Measurements from ENCODE around the gene ZMYND12.

Gene ZMYND12

DNA sequence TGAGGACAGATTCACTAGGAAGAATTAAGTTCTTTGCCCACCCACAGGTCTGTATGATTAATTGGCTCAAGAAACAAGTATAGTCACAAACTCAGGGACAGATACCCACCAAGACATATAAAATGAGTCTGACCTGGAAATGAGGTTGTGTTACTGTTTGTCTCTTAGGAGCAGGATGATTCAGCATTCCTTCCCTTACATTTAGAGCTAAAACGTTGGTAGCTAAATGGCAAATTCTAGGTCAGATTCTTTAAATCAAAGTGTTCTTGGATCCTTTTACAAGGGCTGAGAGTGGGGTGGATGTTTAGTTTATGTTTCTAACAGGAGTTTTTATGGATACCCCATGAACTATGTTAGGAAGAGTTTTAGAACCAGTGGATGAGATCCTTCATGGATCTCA is 70.5 kb downstream of the ZMYND12 start:
- no peak for DNase-seq

DNA sequence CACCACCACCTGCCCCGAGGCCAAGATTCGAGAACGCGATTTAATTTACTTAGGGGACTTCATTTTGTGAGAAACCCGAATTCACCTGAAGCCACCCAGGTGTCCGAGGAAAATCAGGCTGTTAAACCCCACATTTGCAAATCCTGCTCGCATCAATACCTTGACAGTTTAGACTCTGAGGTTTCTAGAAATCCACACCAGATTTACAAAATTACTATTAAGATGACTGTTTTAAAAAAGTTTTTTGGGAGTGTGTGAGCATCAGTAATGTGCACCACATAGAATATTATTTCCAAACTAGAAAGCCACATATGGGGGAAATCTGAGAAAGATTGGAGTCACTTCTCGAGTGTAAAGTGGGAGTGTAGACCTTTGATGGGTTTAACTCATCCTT is 74.5 kb downstream of the ZMYND12 start:
- DNase-seq, result no peak

DNA sequence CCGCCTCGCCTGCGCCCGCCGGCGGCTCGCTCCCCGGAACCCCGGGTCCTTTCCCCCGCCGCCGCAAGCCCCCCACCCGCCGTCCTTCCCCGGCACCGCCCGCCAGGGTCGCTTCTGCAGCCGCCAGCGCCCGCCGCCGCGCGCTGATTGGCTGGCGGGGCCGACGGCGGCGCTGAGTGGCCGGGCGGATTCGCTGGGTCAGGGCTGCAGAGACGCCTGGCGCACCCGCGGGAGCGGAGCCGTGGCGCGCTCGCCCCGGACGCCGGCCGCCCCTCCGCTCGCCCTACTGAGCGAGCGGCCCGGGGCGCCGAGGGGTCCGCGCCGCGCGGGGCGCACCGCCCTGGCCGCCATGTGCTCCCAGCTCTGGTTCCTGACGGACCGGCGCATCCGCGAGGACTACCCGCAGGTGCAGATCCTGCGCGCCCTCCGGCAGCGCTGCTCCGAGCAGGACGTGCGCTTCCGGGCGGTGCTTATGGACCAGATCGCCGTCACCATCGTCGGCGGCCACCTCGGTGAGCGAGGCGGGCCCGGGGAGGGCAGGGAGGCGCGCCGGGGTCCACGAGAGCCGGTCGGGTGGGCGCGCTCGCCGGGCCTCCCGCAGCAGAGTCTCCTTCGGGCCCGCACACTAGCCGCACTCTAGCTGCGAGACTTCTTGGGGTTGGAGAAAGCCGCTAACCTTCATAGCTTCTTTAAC is 75.1 kb downstream of the ZMYND12 start, which contains the start of gene RIMKLA:
RIMKLA (plus strand) TSS at position 207 of the 694 bp plus-strand sequence; CDS start at position 350, 143 bp downstream.
- peak; percentile 46 for DNase-seq
